ENCODE results near the gene DLG2. TPM values are rescaled to one million over a fixed set of nuclear protein-coding genes. Genes with fewer than 3 reads are reported as not detected.

Gene DLG2
- total RNA-seq, 4 donors from 2014 or later = 0.18 to 8.3 (median 2.5) TPM

DNA sequence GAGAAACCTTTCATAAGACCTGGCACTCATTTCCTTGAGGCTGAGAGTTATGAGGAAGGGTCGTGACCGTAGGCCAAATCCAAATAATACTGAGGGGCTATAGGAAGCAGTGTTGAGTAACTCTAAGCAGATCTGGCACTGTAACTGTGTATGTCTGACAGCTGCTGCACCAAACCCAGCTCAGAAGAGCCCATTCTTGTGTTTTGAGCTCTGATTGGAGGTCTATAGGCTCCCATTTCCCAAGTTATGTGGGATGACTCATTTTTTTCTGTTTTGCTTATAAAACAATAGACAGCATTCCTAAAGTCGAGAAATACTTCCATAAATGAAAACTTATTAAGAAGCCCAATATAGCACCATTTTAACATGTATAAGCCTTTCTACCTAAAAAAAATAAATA, 645.8 kb downstream of the DLG2 start:
- no peak overlapping the region for H3K4me3 ChIP-seq
- no peak for DNase-seq
- TF ChIP-seq CTCF (IDR thresholded peaks at IDR 0.05) (no peak), POLR2A (IDR thresholded peaks at IDR 0.05) (no peak)
- H3K27ac ChIP-seq = no peak overlapping the region
- no peaks in the 10 kb centered on the region for H3K36me3 ChIP-seq
- no peaks in the 10 kb centered on the region for H3K9me3 ChIP-seq
- no peaks in the 10 kb centered on the region for H3K27me3 ChIP-seq
- H3K4me1 ChIP-seq = no peaks in the 10 kb centered on the region

- no peaks in the 10 kb centered on the region for H3K36me3 ChIP-seq
- no peak for DNase-seq
- no peak overlapping the region for H3K4me3 ChIP-seq
- no peak overlapping the region for H3K27ac ChIP-seq
- TF ChIP-seq CTCF (IDR thresholded peaks at IDR 0.05) (no peak), POLR2A (IDR thresholded peaks at IDR 0.05) (no peak)
- H3K27me3 ChIP-seq = no peaks in the 10 kb centered on the region
- H3K9me3 ChIP-seq = no peaks in the 10 kb centered on the region
- H3K4me1 ChIP-seq = no peaks in the 10 kb centered on the region
Measured at GRCh38 chr11:84969103-84969502, 658.0 kb downstream of the DLG2 start.

- Histone ChIP-seq H3K27ac (no peak overlapping the region), H3K27me3 (no peaks in the 10 kb centered on the region), H3K4me3 (no peak overlapping the region), H3K36me3 (no peaks in the 10 kb centered on the region), H3K4me1 (no peaks in the 10 kb centered on the region), H3K9me3 (no peaks in the 10 kb centered on the region)
- no peak for DNase-seq
- TF ChIP-seq POLR2A (IDR thresholded peaks at IDR 0.05) = no peak
- no peak for TF ChIP-seq CTCF (IDR thresholded peaks at IDR 0.05)
Measured at GRCh38 chr11:84965484-84965883, 661.7 kb downstream of the DLG2 start.

DNA sequence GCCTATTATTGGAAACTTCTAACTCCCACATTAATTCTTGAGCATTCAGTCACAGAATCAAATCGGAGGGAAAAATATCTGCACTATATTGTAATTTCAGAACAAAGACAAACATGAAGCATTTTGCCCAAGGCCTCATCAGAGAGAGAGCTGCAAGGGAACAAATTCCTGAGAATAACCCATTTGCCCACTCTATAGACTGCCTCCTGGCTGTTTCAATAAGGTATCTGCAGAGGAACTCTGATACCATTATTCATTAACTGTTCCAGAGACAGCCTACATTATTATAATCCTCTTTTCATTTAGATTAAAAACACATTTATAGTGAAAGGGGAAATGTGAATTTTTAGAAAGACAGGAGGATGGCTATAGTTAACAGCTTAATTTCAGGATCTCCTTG, 663.9 kb downstream of the DLG2 start:
- no peaks in the 10 kb centered on the region for H3K4me1 ChIP-seq
- no peak overlapping the region for H3K4me3 ChIP-seq
- H3K9me3 ChIP-seq = no peaks in the 10 kb centered on the region
- H3K36me3 ChIP-seq = no peaks in the 10 kb centered on the region
- H3K27ac ChIP-seq = no peak overlapping the region
- H3K27me3 ChIP-seq = no peaks in the 10 kb centered on the region
- DNase-seq = no peak
- no peak for TF ChIP-seq POLR2A (IDR thresholded peaks at IDR 0.05)
- TF ChIP-seq CTCF (IDR thresholded peaks at IDR 0.05) = no peak

GRCh38 chr11:84962018-84962417, 665.1 kb downstream of the DLG2 start:
- no peaks in the 10 kb centered on the region for H3K9me3 ChIP-seq
- TF ChIP-seq CTCF (IDR thresholded peaks at IDR 0.05) = no peak
- no peaks in the 10 kb centered on the region for H3K36me3 ChIP-seq
- no peak overlapping the region for H3K27ac ChIP-seq
- no peaks in the 10 kb centered on the region for H3K4me1 ChIP-seq
- no peaks in the 10 kb centered on the region for H3K27me3 ChIP-seq
- H3K4me3 ChIP-seq = no peak overlapping the region
- DNase-seq = no peak

DNA sequence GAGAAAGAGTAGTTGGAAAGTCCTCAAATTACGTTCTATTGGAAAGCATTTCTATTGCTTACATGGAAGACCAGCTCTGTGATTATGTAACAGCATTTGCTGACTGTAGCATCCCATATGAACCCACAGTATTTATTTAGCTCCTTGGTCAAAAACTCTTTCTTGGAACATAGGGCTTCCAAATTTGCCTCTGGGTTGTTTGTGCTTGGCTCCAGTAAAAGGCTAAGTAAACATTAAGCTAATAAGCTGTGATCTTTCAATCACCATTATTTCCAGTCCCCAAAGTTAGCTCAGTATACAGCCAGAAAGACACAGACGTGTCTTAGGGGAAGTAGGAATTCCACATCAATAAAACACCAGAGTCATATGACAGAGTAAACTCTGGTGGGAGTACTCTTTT, 668.8 kb downstream of the DLG2 start:
- Histone ChIP-seq H3K27ac (no peak overlapping the region), H3K27me3 (no peaks in the 10 kb centered on the region), H3K9me3 (no peaks in the 10 kb centered on the region), H3K36me3 (no peaks in the 10 kb centered on the region), H3K4me1 (no peaks in the 10 kb centered on the region), H3K4me3 (no peak overlapping the region)
- TF ChIP-seq POLR2A (IDR thresholded peaks at IDR 0.05) (no peak), CTCF (IDR thresholded peaks at IDR 0.05) (no peak)
- DNase-seq = no peak
